Measurements from ENCODE around the gene TPRX2. TPM values are rescaled to one million over a fixed set of nuclear protein-coding genes. Genes with fewer than 3 reads are reported as not detected.

Gene TPRX2
- total and polyA plus RNA-seq, 2 donors (not counting 1 experiment from before 2014, with no cell fraction given), result not detected

DNA sequence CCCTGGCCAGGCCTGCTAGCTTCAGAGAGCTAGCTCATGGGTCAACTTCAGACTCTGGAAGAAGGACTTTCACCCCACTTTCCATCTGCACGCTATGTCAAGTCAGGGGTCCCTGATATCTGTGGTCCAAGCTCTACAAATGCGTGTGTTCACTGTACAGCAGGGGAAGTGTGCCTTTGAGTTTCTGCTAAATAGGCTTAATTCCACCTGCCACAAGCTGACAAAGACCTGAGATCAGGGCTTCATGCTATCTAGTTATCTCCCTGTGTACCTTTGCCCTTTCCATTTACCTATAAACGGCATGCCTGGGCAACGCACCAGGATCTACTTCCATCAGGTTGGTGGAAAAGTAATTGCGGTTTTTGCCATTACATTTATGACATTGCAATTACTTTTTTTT is 37.7 kb downstream of the TPRX2 start:
- DNase-seq (ENCODE audit: low read depth in 2 of 2), result no peak
- no peak overlapping the region for H3K9ac ChIP-seq (ENCODE audit: insufficient read depth, low read length)
- H4K20me1 ChIP-seq (ENCODE audit: control insufficient read depth, extremely low read depth, insufficient read depth, low read length), result no peaks in the 10 kb centered on the region
- no peaks in the 10 kb centered on the region for H3K79me2 ChIP-seq (ENCODE audit: control insufficient read depth, insufficient read depth, low read length)
- H2AFZ ChIP-seq (ENCODE audit: low read length), result no peak overlapping the region
- no peak overlapping the region for H3K27ac ChIP-seq (ENCODE audit: insufficient read depth, low read length)
- H3K4me1 ChIP-seq (ENCODE audit: control insufficient read depth, extremely low read depth, insufficient read depth, low read length), result no peaks in the 10 kb centered on the region
- TF ChIP-seq, protein P1, sequence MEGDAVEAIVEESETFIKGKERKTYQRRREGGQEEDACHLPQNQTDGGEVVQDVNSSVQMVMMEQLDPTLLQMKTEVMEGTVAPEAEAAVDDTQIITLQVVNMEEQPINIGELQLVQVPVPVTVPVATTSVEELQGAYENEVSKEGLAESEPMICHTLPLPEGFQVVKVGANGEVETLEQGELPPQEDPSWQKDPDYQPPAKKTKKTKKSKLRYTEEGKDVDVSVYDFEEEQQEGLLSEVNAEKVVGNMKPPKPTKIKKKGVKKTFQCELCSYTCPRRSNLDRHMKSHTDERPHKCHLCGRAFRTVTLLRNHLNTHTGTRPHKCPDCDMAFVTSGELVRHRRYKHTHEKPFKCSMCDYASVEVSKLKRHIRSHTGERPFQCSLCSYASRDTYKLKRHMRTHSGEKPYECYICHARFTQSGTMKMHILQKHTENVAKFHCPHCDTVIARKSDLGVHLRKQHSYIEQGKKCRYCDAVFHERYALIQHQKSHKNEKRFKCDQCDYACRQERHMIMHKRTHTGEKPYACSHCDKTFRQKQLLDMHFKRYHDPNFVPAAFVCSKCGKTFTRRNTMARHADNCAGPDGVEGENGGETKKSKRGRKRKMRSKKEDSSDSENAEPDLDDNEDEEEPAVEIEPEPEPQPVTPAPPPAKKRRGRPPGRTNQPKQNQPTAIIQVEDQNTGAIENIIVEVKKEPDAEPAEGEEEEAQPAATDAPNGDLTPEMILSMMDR (conservative IDR thresholded peaks at IDR 0.05 in 1 of 2, IDR thresholded peaks at IDR 0.05 in 1 of 2; ENCODE audit: low read depth in 1 of 2, low read length in 2 of 2), result no peak
- no peak for TF ChIP-seq EZH2 (IDR thresholded peaks at IDR 0.05; ENCODE audit: low read length, missing control alignments)
- H3K36me3 ChIP-seq (ENCODE audit: control insufficient read depth, insufficient read depth, low read length), result no peaks in the 10 kb centered on the region
- no peak overlapping the region for H3K4me2 ChIP-seq (ENCODE audit: extremely low read depth, insufficient read depth, low read length)
- no peaks in the 10 kb centered on the region for H3K27me3 ChIP-seq (ENCODE audit: control insufficient read depth, insufficient read depth, low read length)
- no peak overlapping the region for H3K4me3 ChIP-seq (replicated peaks in 1 of 4; ENCODE audit: control extremely low read depth in 1 of 4, insufficient read depth in 1 of 4, low read depth in 3 of 4, low read length in 4 of 4)
- H3K9me3 ChIP-seq (ENCODE audit: control insufficient read depth, insufficient read depth, low read depth, low read length), result no peaks in the 10 kb centered on the region

- TF ChIP-seq, protein P1 (conservative IDR thresholded peaks at IDR 0.05 in 1 of 2, IDR thresholded peaks at IDR 0.05 in 1 of 2; ENCODE audit: low read depth in 1 of 2, low read length in 2 of 2), result no peak
- TF ChIP-seq EZH2 (IDR thresholded peaks at IDR 0.05; ENCODE audit: low read length, missing control alignments), result no peak
- H3K79me2 ChIP-seq (ENCODE audit: control insufficient read depth, insufficient read depth, low read length), result no peaks in the 10 kb centered on the region
These were observed 38.8 kb downstream of the TPRX2 start for GRCh38 chr19:47897861-47898260.

DNA sequence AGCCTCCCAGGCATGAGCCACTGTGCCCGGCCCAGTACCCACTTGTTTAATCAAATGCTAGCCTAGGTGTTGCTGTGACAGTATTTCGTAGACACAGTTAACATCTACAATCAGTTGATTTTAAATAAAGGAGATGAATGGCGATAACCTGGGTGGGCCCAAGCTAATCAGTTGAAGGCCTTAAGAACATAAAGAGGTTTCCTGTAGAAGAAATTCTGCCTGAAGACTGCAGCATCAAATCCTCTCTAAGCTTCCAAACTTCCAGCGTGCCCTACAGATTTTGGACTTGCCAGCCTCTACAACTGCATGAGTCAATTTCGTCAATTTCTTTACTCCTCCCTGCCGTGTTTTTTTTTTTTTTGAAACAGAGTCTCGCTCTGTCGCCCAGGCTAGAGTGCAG is 40.3 kb downstream of the TPRX2 start:
- H3K27ac ChIP-seq (ENCODE audit: insufficient read depth, low read length), result no peak overlapping the region
- H4K20me1 ChIP-seq (ENCODE audit: control insufficient read depth, extremely low read depth, insufficient read depth, low read length), result no peaks in the 10 kb centered on the region
- no peaks in the 10 kb centered on the region for H3K79me2 ChIP-seq (ENCODE audit: control insufficient read depth, insufficient read depth, low read length)
- TF ChIP-seq, protein P1 (conservative IDR thresholded peaks at IDR 0.05 in 1 of 2, IDR thresholded peaks at IDR 0.05 in 1 of 2; ENCODE audit: low read depth in 1 of 2, low read length in 2 of 2), result no peak
- TF ChIP-seq EZH2 (IDR thresholded peaks at IDR 0.05; ENCODE audit: low read length, missing control alignments), result no peak
- no peak overlapping the region for H3K9ac ChIP-seq (ENCODE audit: insufficient read depth, low read length)
- no peak overlapping the region for H3K4me2 ChIP-seq (ENCODE audit: extremely low read depth, insufficient read depth, low read length)
- H3K27me3 ChIP-seq (ENCODE audit: control insufficient read depth, insufficient read depth, low read length), result no peaks in the 10 kb centered on the region
- no peaks in the 10 kb centered on the region for H3K4me1 ChIP-seq (ENCODE audit: control insufficient read depth, extremely low read depth, insufficient read depth, low read length)
- no peaks in the 10 kb centered on the region for H3K9me3 ChIP-seq (ENCODE audit: control insufficient read depth, insufficient read depth, low read depth, low read length)
- no peaks in the 10 kb centered on the region for H3K36me3 ChIP-seq (ENCODE audit: control insufficient read depth, insufficient read depth, low read length)
- no peak overlapping the region for H3K4me3 ChIP-seq (replicated peaks in 1 of 4; ENCODE audit: control extremely low read depth in 1 of 4, insufficient read depth in 1 of 4, low read depth in 3 of 4, low read length in 4 of 4)
- no peak overlapping the region for H2AFZ ChIP-seq (ENCODE audit: low read length)
- DNase-seq (ENCODE audit: low read depth in 2 of 2), result no peak

More at GRCh38 chr19:47897861-47898260, 38.8 kb downstream of the TPRX2 start:
- DNase-seq (ENCODE audit: low read depth in 2 of 2), result no peak
- no peak overlapping the region for H3K4me2 ChIP-seq (ENCODE audit: extremely low read depth, insufficient read depth, low read length)
- no peaks in the 10 kb centered on the region for H3K9me3 ChIP-seq (ENCODE audit: control insufficient read depth, insufficient read depth, low read depth, low read length)
- no peak overlapping the region for H3K4me3 ChIP-seq (replicated peaks in 1 of 4; ENCODE audit: control extremely low read depth in 1 of 4, insufficient read depth in 1 of 4, low read depth in 3 of 4, low read length in 4 of 4)
- no peak overlapping the region for H3K27ac ChIP-seq (ENCODE audit: insufficient read depth, low read length)
- H3K4me1 ChIP-seq (ENCODE audit: control insufficient read depth, extremely low read depth, insufficient read depth, low read length), result no peaks in the 10 kb centered on the region
- no peak overlapping the region for H3K9ac ChIP-seq (ENCODE audit: insufficient read depth, low read length)
- no peak overlapping the region for H2AFZ ChIP-seq (ENCODE audit: low read length)
- no peaks in the 10 kb centered on the region for H4K20me1 ChIP-seq (ENCODE audit: control insufficient read depth, extremely low read depth, insufficient read depth, low read length)
- H3K36me3 ChIP-seq (ENCODE audit: control insufficient read depth, insufficient read depth, low read length), result no peaks in the 10 kb centered on the region
- no peaks in the 10 kb centered on the region for H3K27me3 ChIP-seq (ENCODE audit: control insufficient read depth, insufficient read depth, low read length)
